Hepatocyte (in vitro differentiated cells): ENCODE results near the gene TRPM5. TPM values are rescaled to one million over a fixed set of nuclear protein-coding genes. Genes with fewer than 3 reads are reported as not detected.

ENCODE experiments used
- DNase-seq: peaks from one replicate; pipeline ENCODE4 v3.0.0-alpha.2; 2016; ENCODE audit warnings: low spot score
- H2AFZ ChIP-seq: fragments of 200-600 bp; sonication (generic); 2 replicates; pipeline ENCODE4 v1.6.0; 2016; ENCODE audit warnings: antibody characterized with exemption, mild to moderate bottlenecking
- H3K27ac ChIP-seq: fragments of 200-600 bp; sonication (generic); 2 replicates; pipeline ENCODE4 v1.5.1; 2016; ENCODE audit warnings: mild to moderate bottlenecking
- H3K27me3 ChIP-seq: fragments of 200-600 bp; sonication (generic); 2 replicates; pipeline ENCODE4 v1.6.1; 2016
- H3K36me3 ChIP-seq: fragments of 200-600 bp; sonication (generic); replicated peaks from 2 replicates; pipeline ENCODE4 v1.5.1; 2016; ENCODE audit warnings: low read depth; ENCODE audit not compliant: insufficient read depth
- H3K4me1 ChIP-seq: fragments of 200-600 bp; sonication (generic); 2 replicates; pipeline ENCODE4 v1.5.1; 2016; ENCODE audit warnings: mild to moderate bottlenecking, moderate library complexity; ENCODE audit not compliant: insufficient read depth
- H3K4me2 ChIP-seq: fragments of 200-600 bp; sonication (generic); 2 replicates; pipeline ENCODE4 v1.6.0; 2016
- H3K4me3 ChIP-seq: fragments of 200-600 bp; sonication (generic); 2 replicates; pipeline ENCODE4 v1.5.1; 2016; ENCODE audit warnings: mild to moderate bottlenecking
- H3K79me2 ChIP-seq: fragments of 200-600 bp; sonication (generic); 2 replicates; pipeline ENCODE4 v1.6.0; 2017; ENCODE audit warnings: mild to moderate bottlenecking
- H3K9me2 ChIP-seq: fragments of 200-600 bp; sonication (generic); replicated peaks from 2 replicates; pipeline ENCODE4 v1.6.0; 2017; ENCODE audit warnings: mild to moderate bottlenecking; ENCODE audit not compliant: insufficient read depth
- H3K9me3 ChIP-seq: fragments of 200-600 bp; sonication (generic); 2 replicates; pipeline ENCODE4 v1.5.1; 2016; ENCODE audit warnings: low read depth, mild to moderate bottlenecking
- H4K20me1 ChIP-seq: fragments of 200-600 bp; sonication (generic); 2 replicates; pipeline ENCODE4 v1.6.0; 2016; ENCODE audit warnings: mild to moderate bottlenecking; ENCODE audit not compliant: insufficient read depth, poor library complexity, severe bottlenecking
- EZH2 ChIP-seq: fragments of 200-600 bp; sonication (generic); IDR thresholded peaks from 2 replicates; pipeline ENCODE4 v1.6.1; 2016; ENCODE audit warnings: antibody characterized with exemption, mild to moderate bottlenecking, borderline replicate concordance
- EZH2phosphoT487 ChIP-seq: fragments of 200-600 bp; sonication (generic); IDR thresholded peaks from one replicate; pipeline ENCODE4 v1.6.1; 2018; ENCODE audit warnings: antibody characterized with exemption, mild to moderate bottlenecking, low read depth, moderate library complexity; ENCODE audit not compliant: unreplicated experiment, severe bottlenecking
- WGBS: methylation state at CpG from one replicate; pipeline ENCODE4 v1.1.6; 2016; ENCODE audit warnings: low lambda C conversion rate; ENCODE audit errors: missing lambda C conversion rate; 5-methylcytosine and 5-hydroxymethylcytosine counted together
- polyA plus RNA-seq: library from polyadenylated mRNA; unstranded; fragments of >200 nt; fragmentation: Nextera tagmentation; extraction: Ambion mirVana; gene quantifications from 2 replicates; pipeline ENCODE4 v1.2.1, GENCODE V29; 2016
- total RNA-seq: library from RNA; depleted of rRNA; stranded (reverse); fragments of >200 nt; gene quantifications from 2 replicates; pipeline ENCODE4 v1.2.3, GENCODE V29; 2014
- TF ChIP-seq, protein P1 (sequence below): fragments of 200-600 bp; sonication (generic); IDR thresholded peaks from 2 replicates; pipeline ENCODE4 v1.5.1; 2016; ENCODE audit warnings: antibody characterized with exemption, mild to moderate bottlenecking; ENCODE audit not compliant: poor library complexity

TRPM5 gene
- total and polyA plus RNA-seq, 2 experiments from 2014 or later = 0.07 to 0.13 TPM

DNA sequence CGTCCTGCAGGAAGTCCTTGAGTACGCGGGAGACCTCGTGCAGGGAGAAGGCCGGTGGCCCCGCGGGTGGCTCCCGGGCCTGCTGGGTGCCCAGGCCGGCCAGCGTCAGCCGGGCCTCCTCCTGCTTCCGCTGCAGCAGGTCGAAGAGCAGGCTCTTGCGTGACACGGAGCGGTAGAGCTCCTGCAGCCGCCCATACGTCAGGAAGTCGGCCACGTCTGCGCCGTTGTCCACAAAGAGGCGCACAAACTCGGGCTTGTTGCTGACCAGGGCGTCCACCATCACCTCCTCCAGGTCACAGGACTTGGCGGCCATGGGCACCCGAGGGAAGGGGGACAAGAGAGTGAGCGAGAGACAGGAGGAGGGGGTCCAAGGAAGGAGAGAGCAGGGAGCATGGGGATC is 29.1 kb downstream of the TRPM5 start:
- Histone ChIP-seq H3K9me3 (no peaks in the 10 kb centered on the region), H3K36me3 (no peaks in the 10 kb centered on the region), H3K4me2 (no peak overlapping the region), H3K27me3 (no peaks in the 10 kb centered on the region), H3K79me2 (no peaks in the 10 kb centered on the region), H3K9me2 (no peaks in the 10 kb centered on the region), H2AFZ (no peak overlapping the region), H4K20me1 (no peaks in the 10 kb centered on the region), H3K4me1 (peaks cover 4% of the 10 kb centered on the region), H3K4me3 (no peak overlapping the region), H3K27ac (no peak overlapping the region)
- no peak for DNase-seq
- no peak for TF ChIP-seq EZH2
- TF ChIP-seq EZH2phosphoT487 = no peak
- TF ChIP-seq, protein P1, sequence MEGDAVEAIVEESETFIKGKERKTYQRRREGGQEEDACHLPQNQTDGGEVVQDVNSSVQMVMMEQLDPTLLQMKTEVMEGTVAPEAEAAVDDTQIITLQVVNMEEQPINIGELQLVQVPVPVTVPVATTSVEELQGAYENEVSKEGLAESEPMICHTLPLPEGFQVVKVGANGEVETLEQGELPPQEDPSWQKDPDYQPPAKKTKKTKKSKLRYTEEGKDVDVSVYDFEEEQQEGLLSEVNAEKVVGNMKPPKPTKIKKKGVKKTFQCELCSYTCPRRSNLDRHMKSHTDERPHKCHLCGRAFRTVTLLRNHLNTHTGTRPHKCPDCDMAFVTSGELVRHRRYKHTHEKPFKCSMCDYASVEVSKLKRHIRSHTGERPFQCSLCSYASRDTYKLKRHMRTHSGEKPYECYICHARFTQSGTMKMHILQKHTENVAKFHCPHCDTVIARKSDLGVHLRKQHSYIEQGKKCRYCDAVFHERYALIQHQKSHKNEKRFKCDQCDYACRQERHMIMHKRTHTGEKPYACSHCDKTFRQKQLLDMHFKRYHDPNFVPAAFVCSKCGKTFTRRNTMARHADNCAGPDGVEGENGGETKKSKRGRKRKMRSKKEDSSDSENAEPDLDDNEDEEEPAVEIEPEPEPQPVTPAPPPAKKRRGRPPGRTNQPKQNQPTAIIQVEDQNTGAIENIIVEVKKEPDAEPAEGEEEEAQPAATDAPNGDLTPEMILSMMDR = no peak
- 95% methylated on average over 28 of the region's 28 CpGs for WGBS

GRCh38 chr11:2414616-2415015 is 29.7 kb downstream of the TRPM5 start:
- peaks cover 9% of the 10 kb centered on the region for H3K4me1 ChIP-seq
- H2AFZ ChIP-seq = no peak overlapping the region
- H3K9me2 ChIP-seq = no peaks in the 10 kb centered on the region
- no peaks in the 10 kb centered on the region for H3K36me3 ChIP-seq
- no peaks in the 10 kb centered on the region for H3K9me3 ChIP-seq
- 94% methylated on average over 15 of the region's 35 CpGs for WGBS
- no peak overlapping the region for H3K4me2 ChIP-seq
- TF ChIP-seq, protein P1 = no peak
- no peak for TF ChIP-seq EZH2phosphoT487
- H3K27me3 ChIP-seq = no peaks in the 10 kb centered on the region
- no peaks in the 10 kb centered on the region for H3K79me2 ChIP-seq
- DNase-seq = no peak
- no peak overlapping the region for H3K4me3 ChIP-seq
- H3K27ac ChIP-seq = no peak overlapping the region
- H4K20me1 ChIP-seq = no peaks in the 10 kb centered on the region

GRCh38 chr11:2413742-2414579 is 30.4 kb downstream of the TRPM5 start:
- TF ChIP-seq EZH2 = no peak
- TF ChIP-seq, protein P1 = no peak
- TF ChIP-seq EZH2phosphoT487 = no peak
- Histone ChIP-seq H4K20me1 (no peaks in the 10 kb centered on the region), H3K27me3 (no peaks in the 10 kb centered on the region), H3K27ac (no peak overlapping the region), H2AFZ (no peak overlapping the region), H3K9me2 (no peaks in the 10 kb centered on the region), H3K4me3 (no peak overlapping the region), H3K79me2 (no peaks in the 10 kb centered on the region), H3K4me2 (no peak overlapping the region), H3K4me1 (peaks cover 16% of the 10 kb centered on the region), H3K36me3 (no peaks in the 10 kb centered on the region), H3K9me3 (no peaks in the 10 kb centered on the region)
- 94% methylated on average over 37 of the region's 43 CpGs for WGBS
- DNase-seq = no peak
